GM18951 (cell line): ENCODE results near the gene FMNL2.
"Not testable (repeated sequence)": the region's sequence is repeated elsewhere in the genome, so short reads cannot be mapped to it uniquely, and the experiment has no call there.

Experiments used
- POLR2A ChIP-seq: IDR thresholded peaks from 4 replicates; pipeline ENCODE4 v1.6.1; 2011; ENCODE audit warnings: mild to moderate bottlenecking; ENCODE audit not compliant: insufficient read length, insufficient read depth; ENCODE audit errors: extremely low read depth
- in situ Hi-C: fragments of 300-500 bp; cut with MboI; formaldehyde crosslinking; loops from one replicate; pipeline ENCODE4 v1.12.0; 2022; ENCODE audit warnings: low sequenced_read_pairs, mixed read lengths, inconsistent platforms; ENCODE audit not compliant: unreplicated experiment

FMNL2 gene

DNA sequence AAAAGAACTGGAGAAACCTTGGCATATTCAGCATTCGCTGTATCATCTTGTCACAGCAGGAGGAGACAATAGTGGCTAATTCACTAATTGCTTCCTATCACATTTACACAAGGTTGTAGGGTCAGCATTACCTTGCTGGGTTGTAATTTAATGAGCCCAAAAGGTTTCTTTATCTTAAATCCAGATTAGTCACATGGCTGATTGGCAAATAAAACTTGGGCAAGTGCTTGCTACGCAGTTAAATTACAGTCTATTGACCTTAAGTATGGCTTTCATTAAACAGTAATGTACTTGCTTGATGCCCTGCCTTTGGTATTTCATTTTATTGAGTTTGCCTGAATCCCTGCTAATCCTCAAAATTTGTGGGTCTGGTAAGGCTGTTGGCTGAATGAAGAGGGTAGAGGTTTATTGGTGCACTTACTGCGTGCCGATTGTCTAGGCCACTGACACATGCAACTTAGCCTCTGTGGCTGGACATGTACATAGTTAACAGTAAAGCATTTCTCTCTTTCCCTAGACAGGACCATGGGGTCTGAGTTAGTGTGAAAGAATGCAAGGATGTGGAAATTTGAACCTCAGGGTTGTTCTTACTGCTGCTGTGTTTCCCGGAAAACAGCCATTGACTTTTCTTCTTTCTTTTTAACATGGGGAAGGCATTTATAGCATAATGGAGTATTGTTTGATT, 34.3 kb downstream of the FMNL2 start:
- in situ Hi-C loops, result no loop called here
- TF ChIP-seq POLR2A, result no peak

DNA sequence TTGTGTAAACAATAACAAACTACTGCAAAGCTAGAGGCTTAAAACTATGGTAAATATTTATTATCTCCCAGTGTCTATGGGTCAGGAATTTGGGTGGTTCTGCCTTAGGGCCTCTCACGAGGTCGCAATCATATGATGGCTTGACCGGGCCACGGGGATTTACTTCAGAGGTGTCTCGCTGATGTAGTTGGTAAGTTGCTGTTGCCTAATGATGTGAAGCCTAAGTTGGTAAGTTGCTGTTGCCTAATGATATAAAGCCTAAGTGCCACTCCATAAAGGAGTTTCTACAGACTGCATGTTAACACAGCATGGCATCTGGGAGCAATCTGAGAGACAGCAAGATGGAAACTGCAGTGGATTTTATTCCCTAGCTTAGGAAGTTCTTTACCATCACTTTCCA, 35.8 kb downstream of the FMNL2 start:
- in situ Hi-C loops, result no loop called here
- no peak for TF ChIP-seq POLR2A

DNA sequence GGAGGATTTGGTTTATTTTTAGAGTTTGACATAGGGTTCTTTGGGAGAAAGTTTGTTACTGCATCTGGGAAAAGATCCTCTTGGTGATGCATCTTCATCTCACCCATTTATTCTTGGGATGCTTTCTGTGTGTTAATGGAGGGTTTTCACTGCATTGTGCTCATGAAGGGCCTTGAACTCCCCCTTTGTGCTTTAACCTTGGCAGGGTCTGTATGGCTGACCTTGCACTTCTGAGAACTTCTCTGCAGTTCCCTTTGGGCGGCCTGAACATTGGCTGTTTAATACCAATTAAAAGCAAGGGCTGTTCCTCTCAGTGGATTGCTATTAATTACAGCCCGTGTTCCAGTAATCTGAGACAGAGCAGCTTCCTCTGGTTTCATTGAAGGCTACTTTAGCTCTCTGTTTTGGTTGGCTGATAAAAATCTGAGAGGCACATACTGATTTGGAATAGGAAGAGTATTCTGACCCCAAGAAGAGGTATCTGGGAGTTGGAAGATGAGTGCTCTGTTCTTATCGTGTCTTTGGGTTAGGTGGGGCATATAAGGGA, 37.5 kb downstream of the FMNL2 start:
- TF ChIP-seq POLR2A, result no peak
- in situ Hi-C loops, result no loop called here

DNA sequence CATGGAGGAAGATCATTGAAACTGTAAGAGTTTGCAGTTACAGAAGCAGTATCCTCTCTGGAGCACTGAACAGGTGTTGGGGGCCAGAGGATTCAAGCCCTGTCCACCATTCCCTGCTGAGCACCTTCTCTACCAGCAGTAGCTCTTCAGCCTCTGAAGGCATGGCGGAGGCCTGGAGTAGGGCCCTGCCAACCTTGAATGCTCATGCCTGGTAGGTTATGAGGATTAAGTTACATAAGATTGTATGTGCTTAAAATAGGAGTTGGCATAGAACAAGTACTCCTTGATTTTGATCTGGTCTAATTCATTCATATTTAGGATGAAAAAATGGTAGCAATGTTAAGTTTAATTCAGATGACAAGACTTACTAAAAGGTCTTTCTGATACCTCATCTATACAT, 40.2 kb downstream of the FMNL2 start:
- in situ Hi-C loops, result no loop called here
- TF ChIP-seq POLR2A, result no peak

DNA sequence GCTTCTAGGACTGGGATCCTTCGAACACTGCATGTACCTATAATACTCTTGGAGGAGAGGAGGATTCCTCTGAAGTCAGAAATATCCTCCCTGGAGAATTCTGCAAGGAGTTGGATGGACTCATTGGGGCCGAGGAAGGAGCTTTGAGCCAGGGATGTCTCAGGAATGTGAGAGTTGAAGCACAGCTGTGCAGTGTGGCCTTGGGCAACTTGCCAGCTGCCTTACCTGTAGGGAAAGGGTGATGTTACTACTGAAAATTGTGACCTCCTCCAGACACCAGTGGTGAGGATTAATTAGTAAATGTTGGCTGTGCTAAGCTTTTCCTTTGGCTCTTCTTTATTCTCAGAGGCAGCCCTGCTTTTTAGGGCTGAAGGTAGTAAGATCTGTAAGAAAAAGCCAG, 41.4 kb downstream of the FMNL2 start:
- in situ Hi-C loops, result no loop called here
- no peak for TF ChIP-seq POLR2A

DNA sequence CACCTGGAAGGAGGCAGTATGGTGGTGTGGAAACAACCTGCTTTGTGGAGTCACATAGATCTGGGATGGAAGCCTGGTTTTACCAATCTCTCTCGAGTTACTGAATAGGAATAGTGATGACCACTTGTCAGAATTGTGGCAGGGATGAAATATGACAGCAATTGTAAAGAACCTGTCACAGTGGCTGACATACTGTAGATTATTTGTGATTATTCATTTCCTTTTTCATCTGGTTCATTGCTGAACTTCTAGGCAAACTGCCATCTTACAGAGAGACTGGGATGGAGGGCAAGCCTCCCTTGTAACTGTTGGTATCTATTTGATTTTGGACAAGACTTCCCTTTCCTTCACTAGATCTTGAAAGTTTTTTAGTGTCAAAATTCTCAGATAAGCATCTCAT, 42.0 kb downstream of the FMNL2 start:
- in situ Hi-C loops, result no loop called here
- no peak for TF ChIP-seq POLR2A

DNA sequence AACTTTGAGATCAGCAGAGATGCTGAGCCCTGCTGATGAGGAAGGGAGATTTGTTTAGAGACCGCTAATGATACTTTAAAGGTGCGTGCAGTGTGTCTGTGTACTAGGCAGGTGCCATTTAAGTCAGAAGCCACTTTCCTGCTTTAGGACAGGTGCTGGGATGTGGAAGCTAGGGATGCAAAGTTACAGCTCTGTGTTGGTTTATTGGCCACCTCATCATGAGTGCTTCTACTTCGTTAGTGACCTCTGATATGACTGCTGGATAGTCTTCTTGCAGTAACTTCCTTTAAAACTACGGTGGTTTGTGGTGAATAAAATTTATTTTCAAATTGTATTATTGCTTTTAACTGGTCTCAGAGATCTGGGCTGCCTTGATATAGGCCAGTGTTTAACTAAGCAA, 44.1 kb downstream of the FMNL2 start:
- in situ Hi-C loops, result no loop called here
- no peak for TF ChIP-seq POLR2A

DNA sequence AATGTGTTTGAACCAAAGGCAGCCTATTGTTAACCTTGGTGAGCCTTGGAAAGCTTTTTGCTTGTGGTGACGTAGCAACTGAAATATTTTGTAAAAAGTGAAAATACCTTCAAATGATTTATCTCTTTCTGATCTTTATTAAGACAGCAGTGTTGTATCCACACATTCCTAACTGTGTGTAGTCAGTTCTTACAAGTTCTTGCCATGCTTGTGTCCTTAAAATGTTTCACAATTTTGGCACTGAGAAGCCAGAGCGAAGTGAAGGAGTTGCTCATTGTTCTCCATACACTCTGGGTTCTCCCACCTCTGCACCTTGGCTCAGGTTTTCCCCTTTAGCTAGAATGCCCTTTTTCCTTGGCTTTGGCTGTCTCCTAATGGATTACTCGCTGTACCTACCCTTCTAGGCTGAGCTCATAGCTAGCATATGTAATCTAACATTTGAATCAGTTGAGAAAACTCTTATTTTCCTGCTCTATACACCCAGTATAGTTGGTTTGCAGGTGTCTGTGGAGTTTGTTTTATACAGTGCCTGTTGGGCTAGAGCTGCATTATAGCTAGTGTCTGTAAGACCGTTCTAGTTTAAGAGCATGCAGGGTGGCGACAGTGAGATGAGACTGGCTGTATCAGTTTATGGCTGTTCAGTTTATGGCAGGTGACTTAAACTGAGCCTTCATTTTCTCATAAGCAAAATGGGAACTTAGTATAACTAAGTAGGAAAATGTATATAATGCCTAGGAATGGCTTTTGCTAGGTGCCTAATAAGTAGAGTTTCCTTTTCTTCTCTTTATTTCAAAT, 45.5 kb downstream of the FMNL2 start:
- in situ Hi-C loops, result no loop called here
- TF ChIP-seq POLR2A, result no peak

DNA sequence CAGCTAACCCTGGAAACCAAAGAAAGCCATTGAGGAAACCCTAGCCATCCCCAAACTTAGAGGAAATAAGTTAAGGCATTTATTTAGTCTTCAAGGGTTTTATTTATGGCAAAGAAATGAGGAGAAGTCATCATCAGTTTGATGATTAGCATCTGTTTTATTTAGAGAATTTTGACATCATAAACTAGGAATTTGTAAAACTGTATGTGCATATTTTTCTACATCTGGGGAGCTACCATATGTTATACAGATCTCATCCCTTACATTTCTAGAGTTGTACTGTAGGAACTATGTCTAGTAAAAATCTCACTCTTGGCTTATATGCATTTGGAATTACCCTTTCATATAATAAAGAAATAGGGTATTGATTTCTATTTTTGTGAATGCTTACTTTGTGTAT, 48.7 kb downstream of the FMNL2 start:
- in situ Hi-C loops, result no loop called here
- TF ChIP-seq POLR2A, result no peak

DNA sequence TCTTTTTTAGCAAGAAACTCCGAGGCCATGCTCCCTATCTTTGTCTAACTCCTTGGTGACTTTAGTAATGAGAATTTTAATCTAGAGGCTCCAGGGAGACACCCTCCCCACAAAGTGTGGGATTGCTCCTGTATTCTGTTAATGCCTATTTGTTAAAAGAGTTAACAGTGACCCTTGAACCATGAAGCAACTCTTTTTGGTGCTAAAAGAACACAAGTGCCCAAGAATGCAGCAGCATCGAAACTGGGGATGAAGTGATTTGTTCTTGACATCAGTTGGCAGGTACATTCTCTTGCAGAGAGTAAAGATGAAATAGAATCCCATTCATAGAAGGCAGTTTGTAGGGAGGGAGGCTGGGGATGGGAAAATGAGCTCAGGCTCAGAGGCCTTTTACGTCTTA, 50.0 kb downstream of the FMNL2 start:
- no peak for TF ChIP-seq POLR2A
- in situ Hi-C loops, result no loop called here

DNA sequence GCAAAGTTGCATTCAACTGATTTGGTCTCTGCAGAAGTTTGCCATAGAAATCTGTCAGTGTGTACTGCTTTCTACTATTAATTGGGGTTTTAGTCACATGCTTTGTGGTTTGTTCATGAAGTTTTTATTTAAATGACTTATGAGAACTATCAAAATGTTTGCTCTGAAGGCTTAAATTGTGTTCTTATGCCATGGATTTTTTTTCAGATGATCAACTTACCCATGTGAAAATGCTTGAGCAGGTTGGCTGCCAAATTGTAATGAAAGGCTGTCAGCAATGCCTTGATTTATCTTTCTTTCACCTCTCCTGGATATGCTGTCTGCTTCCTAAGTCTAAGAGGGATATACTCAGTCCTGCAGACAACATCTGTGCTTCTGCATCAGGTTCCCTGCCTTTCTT, 50.7 kb downstream of the FMNL2 start:
- no peak for TF ChIP-seq POLR2A
- in situ Hi-C loops, result no loop called here

DNA sequence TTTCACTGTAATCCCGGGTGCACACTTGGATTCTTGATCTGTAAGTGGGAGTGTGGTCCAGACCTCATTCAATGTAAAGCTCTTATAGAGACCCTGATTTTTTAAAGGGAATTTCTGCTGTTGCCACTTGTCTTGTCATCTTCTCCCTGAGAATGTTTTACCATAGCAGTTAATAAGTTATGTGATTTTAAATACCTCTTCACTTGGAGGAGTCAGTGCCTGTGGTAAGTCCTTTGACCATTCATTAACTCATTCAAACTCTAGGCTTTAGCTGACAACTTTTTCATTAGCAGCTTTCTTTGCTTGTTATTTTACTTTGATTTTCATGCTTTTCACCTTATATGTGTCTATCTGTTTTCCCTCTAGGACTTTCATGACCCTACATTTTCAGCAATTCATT, 51.3 kb downstream of the FMNL2 start:
- TF ChIP-seq POLR2A, result no peak
- in situ Hi-C loops, result no loop called here

DNA sequence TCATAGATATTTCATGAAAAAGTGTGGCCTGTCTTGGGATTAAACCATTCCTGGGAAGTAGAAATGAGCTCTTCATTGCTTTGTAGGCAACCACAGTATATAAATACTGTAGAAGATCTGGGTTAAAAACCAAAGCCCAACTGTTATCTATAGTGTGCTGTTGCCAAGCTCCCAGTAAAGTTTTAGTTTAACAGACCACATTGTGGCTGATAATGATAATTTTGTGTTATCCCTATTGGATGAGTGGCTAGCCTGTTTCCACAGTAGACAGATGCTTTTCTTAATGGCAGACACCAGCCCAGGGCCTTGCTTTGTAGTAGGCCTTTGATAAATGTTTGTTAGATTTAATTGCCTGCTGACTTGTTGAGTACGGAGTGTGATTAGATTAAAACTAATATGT, 52.1 kb downstream of the FMNL2 start:
- no peak for TF ChIP-seq POLR2A
- in situ Hi-C loops, result no loop called here

DNA sequence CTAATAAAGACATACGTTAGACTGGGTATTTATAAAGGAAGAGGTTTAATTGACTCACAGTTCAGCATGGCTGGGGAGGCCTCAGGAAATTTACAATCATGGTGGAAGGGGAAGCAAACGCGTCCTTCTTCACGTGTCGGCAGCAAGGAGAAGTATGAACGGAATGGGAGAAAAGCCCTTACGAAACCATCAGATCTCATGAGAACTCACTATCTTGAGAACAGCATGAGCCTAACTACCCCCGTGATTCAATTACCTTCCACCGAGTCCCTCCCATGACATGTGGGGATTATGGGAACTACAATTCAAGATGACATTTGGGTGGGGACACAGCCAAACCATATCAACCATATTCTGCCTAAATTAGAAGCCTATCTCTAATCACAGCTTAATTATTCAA, 53.3 kb downstream of the FMNL2 start:
- in situ Hi-C loops, result not testable (repeated sequence)
